ENCODE measurements around the gene GLMP. TPM values are rescaled to one million over a fixed set of nuclear protein-coding genes. Genes with fewer than 3 reads are reported as not detected.

The GLMP gene
- total and polyA plus RNA-seq, 2 of the 13 experiments (the other 11 are each of a cell fraction or from before 2014, with no cell fraction given): 44.6 to 75.8 TPM

DNA sequence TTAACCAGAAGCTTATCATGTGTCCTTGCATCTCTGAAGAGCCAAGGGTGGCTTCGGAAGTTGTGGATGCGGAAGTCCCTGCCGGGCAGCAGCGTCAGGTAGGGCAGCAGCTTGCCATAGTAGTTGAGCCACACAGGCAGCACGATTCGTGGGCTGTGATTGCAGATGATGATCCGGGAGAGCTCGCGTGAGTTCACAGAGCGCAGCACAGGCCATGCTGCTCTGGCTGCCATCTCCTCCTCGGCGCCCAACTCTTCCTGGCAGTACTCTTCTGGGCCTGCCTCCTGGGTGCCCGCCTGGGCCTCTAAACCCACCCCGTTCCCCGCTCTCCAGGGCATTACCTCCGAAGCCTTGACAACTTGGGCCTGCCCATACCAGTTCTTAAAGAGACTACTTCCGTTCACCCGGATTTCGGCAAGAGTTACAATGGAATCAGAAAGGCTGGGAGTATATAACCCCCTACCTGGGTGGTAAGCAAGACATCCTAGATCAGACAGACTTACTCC lies 3.4 kb upstream of the GLMP start, which contains the start of gene VHLL:
Gene VHLL, minus strand, starts transcription at position 456 of the 506 bp plus-strand sequence. Its CDS starts 118 bp downstream, at position 338.
- ChIA-PET POLR2A (interaction anchor here (9.2 kb wide), 1 partner anchor 17 kb away, joined by 115 read pairs; the partner anchor contains the start of genes SMG5 and TMEM79), CTCF (ENCODE audit: low intra/inter-chr PET ratio, low total read pairs) (no interaction called here)
- Histone ChIP-seq H2AFZ (ENCODE audit: low read length) (no peak within 1 kb of the TSS), H3K36me3 (replicated peaks in 1 of 2; ENCODE audit: control insufficient read depth in 1 of 2, insufficient read depth in 2 of 2, low read length in 2 of 2) (peaks cover 0 to 2% of the 10 kb centered on the region in 2 experiments; a peak in 1 of 5 replicates), H3K27me3 (ENCODE audit: control insufficient read depth in 1 of 2, insufficient read depth in 2 of 2, low read length in 2 of 2) (no peaks in the 10 kb centered on the region), H3K79me2 (ENCODE audit: insufficient read depth, low read length) (peaks cover 8% of the 10 kb centered on the region), H3K27ac (ENCODE audit: extremely low read length, insufficient read depth, low read length) (no peak within 1 kb of the TSS), H3K4me2 (ENCODE audit: low read depth, low read length) (no peak within 1 kb of the TSS), H3K9me3 (ENCODE audit: low read length) (no peaks in the 10 kb centered on the region), H3K9ac (ENCODE audit: insufficient read depth, low read depth, low read length) (no peak within 1 kb of the TSS), H3K4me3 (replicated peaks in 1 of 3; ENCODE audit: insufficient read depth in 1 of 3, low read depth in 2 of 3, low read length in 3 of 3) (no peak within 1 kb of the TSS), H4K20me1 (ENCODE audit: insufficient read depth, low read length) (no peaks in the 10 kb centered on the region), H3K4me1 (ENCODE audit: insufficient read depth, low read length) (peaks cover 30% of the 10 kb centered on the region)
- WGBS (ENCODE audit: low lambda C conversion rate): 85% methylated on average over 10 of the region's 19 CpGs
- DNase-seq (ENCODE audit: low spot score) (no peak), ATAC-seq (no peak), FAIRE-seq (no peak)
- no peak for TF ChIP-seq ZNF775 (CRISPR knock-in tag; IDR thresholded peaks at IDR 0.05; ENCODE audit: borderline replicate concordance)
- no peak for TF ChIP-seq SMAD1 (CRISPR knock-in tag; IDR thresholded peaks at IDR 0.05; ENCODE audit: borderline replicate concordance, low read depth)
- no peak for TF ChIP-seq MTF2 (CRISPR knock-in tag; IDR thresholded peaks at IDR 0.05; ENCODE audit: borderline replicate concordance)
- TF ChIP-seq, protein P1, sequence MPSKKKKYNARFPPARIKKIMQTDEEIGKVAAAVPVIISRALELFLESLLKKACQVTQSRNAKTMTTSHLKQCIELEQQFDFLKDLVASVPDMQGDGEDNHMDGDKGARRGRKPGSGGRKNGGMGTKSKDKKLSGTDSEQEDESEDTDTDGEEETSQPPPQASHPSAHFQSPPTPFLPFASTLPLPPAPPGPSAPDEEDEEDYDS (CRISPR knock-in tag; IDR thresholded peaks at IDR 0.05): no peak
- intact Hi-C loops (cut with micrococcal nuclease; ENCODE audit: unreplicated experiment) (loop anchor here (5.0 kb wide), 1 partner anchor 357 kb away; the partner anchor contains the start of gene RXFP4), in situ Hi-C loops (cut with HindIII; ENCODE audit: extremely low pct_ligation_motif_present, low pct_unique_long_range_greater_than_20kb) (no loop called here)
- BruUV-seq (replicated peaks): no TSS peak

- Histone ChIP-seq H3K79me2 (ENCODE audit: insufficient read depth, low read length) (peaks cover 8% of the 10 kb centered on the region), H3K27ac (ENCODE audit: extremely low read length, insufficient read depth, low read length) (peak overlapping the region; percentile 94), H3K36me3 (replicated peaks in 1 of 2; ENCODE audit: control insufficient read depth in 1 of 2, insufficient read depth in 2 of 2, low read length in 2 of 2) (peaks cover 0 to 4% of the 10 kb centered on the region in 2 experiments; a peak in 2 of 5 replicates), H3K4me3 (replicated peaks in 1 of 3; ENCODE audit: insufficient read depth in 1 of 3, low read depth in 2 of 3, low read length in 3 of 3) (no peak overlapping the region), H4K20me1 (ENCODE audit: insufficient read depth, low read length) (no peaks in the 10 kb centered on the region), H3K27me3 (ENCODE audit: control insufficient read depth in 1 of 2, insufficient read depth in 2 of 2, low read length in 2 of 2) (no peaks in the 10 kb centered on the region), H3K4me2 (ENCODE audit: low read depth, low read length) (no peak overlapping the region), H3K9ac (ENCODE audit: insufficient read depth, low read depth, low read length) (no peak overlapping the region), H3K4me1 (ENCODE audit: insufficient read depth, low read length) (peaks cover 44% of the 10 kb centered on the region), H3K9me3 (ENCODE audit: low read length) (no peaks in the 10 kb centered on the region), H2AFZ (ENCODE audit: low read length) (no peak overlapping the region)
- intact Hi-C loops (cut with micrococcal nuclease; ENCODE audit: unreplicated experiment): loop anchor here (5.0 kb wide), 1 partner anchor 43 kb away; the partner anchor contains the start of genes CCT3 and TSACC
- POLR2A ChIA-PET: interaction anchor here (9.2 kb wide), 1 partner anchor 12 kb away, joined by 115 read pairs; the partner anchor contains the start of genes SMG5 and TMEM79
- ATAC-seq (no peak), DNase-seq (ENCODE audit: low spot score) (no peak), FAIRE-seq (no peak)
- in situ Hi-C loops (cut with HindIII; ENCODE audit: extremely low pct_ligation_motif_present, low pct_unique_long_range_greater_than_20kb): no loop called here
- BruUV-seq (replicated peaks): no TSS peak
- CTCF ChIA-PET (ENCODE audit: low intra/inter-chr PET ratio, low total read pairs): no interaction called here
- WGBS (ENCODE audit: low lambda C conversion rate): 93% methylated on average over 9 of the region's 9 CpGs
- TF ChIP-seq ZFP62 (CRISPR knock-in tag; IDR thresholded peaks at IDR 0.05): no peak
- TF ChIP-seq DNMT3B (CRISPR knock-in tag; conservative IDR thresholded peaks at IDR 0.05): no peak
- TF ChIP-seq TBX2 (CRISPR knock-in tag; IDR thresholded peaks at IDR 0.05; ENCODE audit: borderline replicate concordance): no peak
- no peak for TF ChIP-seq MLLT10 (CRISPR knock-in tag; IDR thresholded peaks at IDR 0.05)
- no peak for TF ChIP-seq ZNF615 (CRISPR knock-in tag; IDR thresholded peaks at IDR 0.05; ENCODE audit: borderline replicate concordance)
- no peak for TF ChIP-seq RXRA (CRISPR knock-in tag; IDR thresholded peaks at IDR 0.05)
- TF ChIP-seq BRF2 (CRISPR knock-in tag; IDR thresholded peaks at IDR 0.05): no peak
- TF ChIP-seq HNF4A (CRISPR knock-in tag; IDR thresholded peaks at IDR 0.05): no peak
- TF ChIP-seq, protein P2, sequence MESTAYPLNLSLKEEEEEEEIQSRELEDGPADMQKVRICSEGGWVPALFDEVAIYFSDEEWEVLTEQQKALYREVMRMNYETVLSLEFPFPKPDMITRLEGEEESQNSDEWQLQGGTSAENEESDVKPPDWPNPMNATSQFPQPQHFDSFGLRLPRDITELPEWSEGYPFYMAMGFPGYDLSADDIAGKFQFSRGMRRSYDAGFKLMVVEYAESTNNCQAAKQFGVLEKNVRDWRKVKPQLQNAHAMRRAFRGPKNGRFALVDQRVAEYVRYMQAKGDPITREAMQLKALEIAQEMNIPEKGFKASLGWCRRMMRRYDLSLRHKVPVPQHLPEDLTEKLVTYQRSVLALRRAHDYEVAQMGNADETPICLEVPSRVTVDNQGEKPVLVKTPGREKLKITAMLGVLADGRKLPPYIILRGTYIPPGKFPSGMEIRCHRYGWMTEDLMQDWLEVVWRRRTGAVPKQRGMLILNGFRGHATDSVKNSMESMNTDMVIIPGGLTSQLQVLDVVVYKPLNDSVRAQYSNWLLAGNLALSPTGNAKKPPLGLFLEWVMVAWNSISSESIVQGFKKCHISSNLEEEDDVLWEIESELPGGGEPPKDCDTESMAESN (CRISPR knock-in tag; conservative IDR thresholded peaks at IDR 0.05): no peak
- TF ChIP-seq STAT5B (CRISPR knock-in tag; IDR thresholded peaks at IDR 0.05): no peak
- TF ChIP-seq MAFK (conservative IDR thresholded peaks at IDR 0.05 in 1 of 2, IDR thresholded peaks at IDR 0.05 in 1 of 2; ENCODE audit: low read length in 2 of 2): no peak
- TF ChIP-seq MBD4 (IDR thresholded peaks at IDR 0.05; ENCODE audit: borderline replicate concordance, low read length): no peak
Measured at GRCh38 chr1:156293895-156294294, 1.6 kb downstream of the GLMP start.
